ENCODE results near the gene ZBTB14.

The ZBTB14 gene

GRCh38 chr18:5287854-5288253, 7.7 kb downstream of the ZBTB14 start:
- DNase-seq, result no peak

GRCh38 chr18:5286525-5286924, 9.0 kb downstream of the ZBTB14 start:
- DNase-seq, result no peak

GRCh38 chr18:5285326-5285725, 10.2 kb downstream of the ZBTB14 start:
- DNase-seq, result no peak

- DNase-seq, result no peak
Observed at GRCh38 chr18:5284808-5285207, 10.7 kb downstream of the ZBTB14 start.

- DNase-seq, result no peak
Observed at GRCh38 chr18:5282770-5283169, 12.8 kb downstream of the ZBTB14 start.

- DNase-seq, result no peak
Observed at GRCh38 chr18:5276947-5277346, 18.6 kb downstream of the ZBTB14 start.

GRCh38 chr18:5275872-5276271, 19.7 kb downstream of the ZBTB14 start:
- DNase-seq, result no peak

GRCh38 chr18:5268874-5269273, 26.7 kb downstream of the ZBTB14 start:
- DNase-seq, result no peak

- DNase-seq, result no peak
Observed at GRCh38 chr18:5266721-5267120, 28.8 kb downstream of the ZBTB14 start.

- no peak for DNase-seq
Observed at GRCh38 chr18:5253910-5254309, 41.6 kb downstream of the ZBTB14 start.

- no peak for DNase-seq
Observed at GRCh38 chr18:5251117-5251516, 44.4 kb downstream of the ZBTB14 start.

- DNase-seq, result no peak
Observed at GRCh38 chr18:5250603-5251002, 44.9 kb downstream of the ZBTB14 start.

- no peak for DNase-seq
Observed at GRCh38 chr18:5244941-5245340, 50.6 kb downstream of the ZBTB14 start.

GRCh38 chr18:5239447-5239846, 56.1 kb downstream of the ZBTB14 start:
- no peak for DNase-seq
